HepG2 (cell line): ENCODE data around the gene FAF1. TPM values are rescaled to one million over a fixed set of nuclear protein-coding genes. Genes with fewer than 3 reads are reported as not detected.
A peak's percentile ranks its signal among the peaks of the same experiment; 100 is the strongest.

Experiments used
- ATAC-seq: fragments of 200-7000 bp; cut with Tn5 transposase; 3 replicates; pipeline ENCODE4 v1.9.1; 2020; ENCODE audit warnings: mild to moderate bottlenecking, moderate library complexity
- BruUV-seq: library from RNA; stranded (reverse); fragments of 400-500 nt; replicated peaks from 2 replicates; lab custom pipeline; 2021; lab: Mats Ljungman, UMichigan
- CTCF ChIA-PET: fragments of 300-600 bp; formaldehyde crosslinking; extraction: SDS; loops from one replicate; lab custom pipeline; 2021; ENCODE audit warnings: low total read pairs, inconsistent platforms, low intra/inter-chr PET ratio; lab: Yijun Ruan, JAX
- POLR2A ChIA-PET: fragments of 350-600 bp; sonication (Branson Sonifier 250); formaldehyde crosslinking; loops from one replicate; lab custom pipeline; 2020; ENCODE audit warnings: antibody characterized with exemption, inconsistent platforms; lab: Yijun Ruan, JAX
- DNase-seq: peaks from one replicate; pipeline ENCODE4 v3.0.0-alpha.2; 2015; ENCODE audit warnings: low spot score
- FAIRE-seq: peaks from 3 replicates; lab custom pipeline; 2011; peaks lifted over from hg19 to GRCh38; lab: Jason Lieb, UNC
- H2AFZ ChIP-seq: one replicate; pipeline ENCODE4 v1.6.1; 2011; ENCODE audit warnings: low read length, inconsistent platforms
- H3K27ac ChIP-seq: fragments of 300-600 bp; 3 replicates; pipeline ENCODE4 v1.8.0; 2011; ENCODE audit warnings: mixed run types, mild to moderate bottlenecking, mixed read lengths, low read length, inconsistent platforms; ENCODE audit not compliant: insufficient read depth; ENCODE audit errors: extremely low read length
- H3K27me3 ChIP-seq, 2 experiments: fragments of 200-600 bp in 1 of 2; 2 replicates in 1 of 2; 3 replicates in 1 of 2; pipeline versions ENCODE4 v1.6.0 to v1.8.0; 2011; ENCODE audit warnings: low read length in 2 of 2, mild to moderate bottlenecking in 2 of 2, moderate library complexity in 2 of 2, inconsistent platforms in 1 of 2; ENCODE audit not compliant: insufficient read depth in 2 of 2, control insufficient read depth in 1 of 2
- H3K36me3 ChIP-seq, 2 experiments: fragments of 200-600 bp in 1 of 2; replicated peaks in 1 of 2; 2 replicates in 1 of 2; 3 replicates in 1 of 2; pipeline versions ENCODE4 v1.5.1 to v1.8.0; 2011; ENCODE audit warnings: low read length in 2 of 2, inconsistent platforms in 1 of 2; ENCODE audit not compliant: insufficient read depth in 2 of 2, control insufficient read depth in 1 of 2
- H3K4me1 ChIP-seq: 2 replicates; pipeline ENCODE4 v1.5.1; 2012; ENCODE audit warnings: low read length, inconsistent platforms; ENCODE audit not compliant: insufficient read depth
- H3K4me2 ChIP-seq: 2 replicates; pipeline ENCODE4 v1.6.0; 2011; ENCODE audit warnings: low read depth, low read length, inconsistent platforms
- H3K4me3 ChIP-seq, 3 experiments: fragments of 200-600 bp in 1 of 3; sonication (generic), shearing (Covaris generic) in 1 of 3; replicated peaks in 1 of 3; 2 replicates each; pipeline ENCODE4 v1.5.1; 2011 to 2016; ENCODE audit warnings: low read length in 3 of 3, inconsistent platforms in 2 of 3, low read depth in 2 of 3, mild to moderate bottlenecking in 2 of 3, control low read depth in 1 of 3, mixed read lengths in 1 of 3; ENCODE audit not compliant: insufficient read depth in 1 of 3
- H3K79me2 ChIP-seq: one replicate; pipeline ENCODE4 v1.6.1; 2011; ENCODE audit warnings: low read length, inconsistent platforms; ENCODE audit not compliant: insufficient read depth
- H3K9ac ChIP-seq: 2 replicates; pipeline ENCODE4 v1.6.0; 2011; ENCODE audit warnings: mild to moderate bottlenecking, low read depth, low read length, inconsistent platforms; ENCODE audit not compliant: insufficient read depth
- H3K9me3 ChIP-seq: 2 replicates; pipeline ENCODE4 v1.5.1; 2012; ENCODE audit warnings: mild to moderate bottlenecking, low read length
- H4K20me1 ChIP-seq: 2 replicates; pipeline ENCODE4 v1.6.0; 2011; ENCODE audit warnings: inconsistent platforms, mild to moderate bottlenecking, low read length, moderate library complexity; ENCODE audit not compliant: insufficient read depth
- ATF7 ChIP-seq, 2 experiments: fragments of 450-650 bp in 1 of 2; sonication (generic) in 1 of 2; formaldehyde crosslinking in 1 of 2; IDR thresholded peaks; 2 replicates each; pipeline versions ENCODE4 v1.4.0 to v1.6.1; 2016 to 2020; ENCODE audit warnings: antibody characterized with exemption in 1 of 2, mild to moderate bottlenecking in 1 of 2, missing genetic modification reagents in 1 of 2
- CEBPB ChIP-seq: IDR thresholded peaks from 2 replicates; pipeline ENCODE4 v1.6.1; 2011; ENCODE audit warnings: low read depth, low read length, improper control_type of control experiment, borderline replicate concordance
- MXI1 ChIP-seq: IDR thresholded peaks from 3 replicates; pipeline ENCODE4 v1.6.1; 2012; ENCODE audit warnings: low read depth, low read length, inconsistent platforms, borderline replicate concordance
- RFX1 ChIP-seq: fragments of 450-650 bp; IDR thresholded peaks from 2 replicates; pipeline ENCODE4 v1.6.1; 2017
- TIGD3 ChIP-seq: sonication (generic); formaldehyde crosslinking; IDR thresholded peaks from 2 replicates; pipeline ENCODE4 v1.5.1; 2020; ENCODE audit warnings: mild to moderate bottlenecking, missing genetic modification reagents, borderline replicate concordance
- ZNF570 ChIP-seq: sonication (generic); formaldehyde crosslinking; IDR thresholded peaks from 2 replicates; pipeline ENCODE4 v1.4.0; 2020; ENCODE audit warnings: mild to moderate bottlenecking, missing genetic modification reagents, borderline replicate concordance
- WGBS: methylation state at CpG from one replicate; pipeline ENCODE4 v1.1.6; 2017; ENCODE audit warnings: low lambda C conversion rate; 5-methylcytosine and 5-hydroxymethylcytosine counted together
- in situ Hi-C: cut with HindIII; loops from 2 replicates; pipeline ENCODE4 v1.10.0; 2017; ENCODE audit warnings: low pct_unique_long_range_greater_than_20kb; ENCODE audit not compliant: extremely low pct_ligation_motif_present
- intact Hi-C: fragments of 100-400 bp; cut with micrococcal nuclease; formaldehyde crosslinking; loops from one replicate; pipeline ENCODE4 v1.10.0; 2022; ENCODE audit not compliant: unreplicated experiment
- polyA plus RNA-seq, 8 experiments: library from polyadenylated mRNA; depleted of rRNA in 3 of 8; stranded (reverse) in 7 of 8; unstranded in 1 of 8; fragments of >200 nt; fragmentation: Illumina TruSeq in 4 of 8; extraction: Trizol in 4 of 8; gene quantifications; 2 replicates each; pipeline versions ENCODE4 v1.2.1 to v1.2.3, GENCODE V29; 2011 to 2016; ENCODE audit warnings: low read depth in 4 of 8, missing spikeins in 1 of 8, mixed read lengths in 1 of 8; ENCODE audit not compliant: insufficient read depth in 1 of 8
- total RNA-seq, 5 experiments: library from RNA; depleted of rRNA; stranded (reverse); fragments of >200 nt; fragmentation: Illumina TruSeq; extraction: Trizol; gene quantifications; 2 replicates each; pipeline ENCODE4 v1.2.3, GENCODE V29; 2016; ENCODE audit warnings: low read depth in 1 of 5
- TF ChIP-seq, protein P1 (sequence below): sonication (generic); formaldehyde crosslinking; IDR thresholded peaks from 2 replicates; pipeline ENCODE4 v1.4.0; 2020; ENCODE audit warnings: missing genetic modification reagents

Gene FAF1
- total and polyA plus RNA-seq, 2 of the 13 experiments (the other 11 are each of a cell fraction or from before 2014, with no cell fraction given) = 19.4 to 63.3 TPM

GRCh38 chr1:50564417-50564816, 395.6 kb downstream of the FAF1 start:
- no peak overlapping the region for H3K9ac ChIP-seq
- H3K4me3 ChIP-seq = no peak overlapping the region
- H3K27ac ChIP-seq = no peak overlapping the region
- peaks cover 3 to 41% of the 10 kb centered on the region in 2 experiments for H3K36me3 ChIP-seq
- TF ChIP-seq MXI1 (no peak), ZNF570 (no peak), TIGD3 (CRISPR knock-in tag) (no peak), CEBPB (peak; percentile 12; the same call in 1 of the 2 replicates), RFX1 (no peak), ATF7 (IDR thresholded peaks at IDR 0.05) (peak; percentile 11; the same call in 1 of the 2 replicates), ATF7 (CRISPR knock-in tag; IDR thresholded peaks at IDR 0.05) (no peak)
- TF ChIP-seq, protein P1, sequence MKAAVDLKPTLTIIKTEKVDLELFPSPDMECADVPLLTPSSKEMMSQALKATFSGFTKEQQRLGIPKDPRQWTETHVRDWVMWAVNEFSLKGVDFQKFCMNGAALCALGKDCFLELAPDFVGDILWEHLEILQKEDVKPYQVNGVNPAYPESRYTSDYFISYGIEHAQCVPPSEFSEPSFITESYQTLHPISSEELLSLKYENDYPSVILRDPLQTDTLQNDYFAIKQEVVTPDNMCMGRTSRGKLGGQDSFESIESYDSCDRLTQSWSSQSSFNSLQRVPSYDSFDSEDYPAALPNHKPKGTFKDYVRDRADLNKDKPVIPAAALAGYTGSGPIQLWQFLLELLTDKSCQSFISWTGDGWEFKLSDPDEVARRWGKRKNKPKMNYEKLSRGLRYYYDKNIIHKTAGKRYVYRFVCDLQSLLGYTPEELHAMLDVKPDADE (CRISPR knock-in tag) = no peak
- CTCF ChIA-PET = no interaction called here
- no peaks in the 10 kb centered on the region for H4K20me1 ChIP-seq
- no peaks in the 10 kb centered on the region for H3K79me2 ChIP-seq
- DNase-seq = no peak
- no peak overlapping the region for H2AFZ ChIP-seq
- in situ Hi-C loops = no loop called here
- no peak for ATAC-seq
- no peaks in the 10 kb centered on the region; a peak in 1 of 5 replicates for H3K27me3 ChIP-seq
- no peak overlapping the region for H3K4me2 ChIP-seq
- intact Hi-C loops = no loop called here
- 100% methylated on average over 1 of the region's 1 CpG for WGBS
- no peaks in the 10 kb centered on the region for H3K4me1 ChIP-seq
- H3K9me3 ChIP-seq = no peaks in the 10 kb centered on the region
- BruUV-seq = no TSS peak
- POLR2A ChIA-PET = no interaction called here
- no peak for FAIRE-seq
